ENCODE results near the gene PDE6A. TPM values are rescaled to one million over a fixed set of nuclear protein-coding genes. Genes with fewer than 3 reads are reported as not detected.

Gene PDE6A
- total RNA-seq, 1 experiment from 2014 or later, result not detected

DNA sequence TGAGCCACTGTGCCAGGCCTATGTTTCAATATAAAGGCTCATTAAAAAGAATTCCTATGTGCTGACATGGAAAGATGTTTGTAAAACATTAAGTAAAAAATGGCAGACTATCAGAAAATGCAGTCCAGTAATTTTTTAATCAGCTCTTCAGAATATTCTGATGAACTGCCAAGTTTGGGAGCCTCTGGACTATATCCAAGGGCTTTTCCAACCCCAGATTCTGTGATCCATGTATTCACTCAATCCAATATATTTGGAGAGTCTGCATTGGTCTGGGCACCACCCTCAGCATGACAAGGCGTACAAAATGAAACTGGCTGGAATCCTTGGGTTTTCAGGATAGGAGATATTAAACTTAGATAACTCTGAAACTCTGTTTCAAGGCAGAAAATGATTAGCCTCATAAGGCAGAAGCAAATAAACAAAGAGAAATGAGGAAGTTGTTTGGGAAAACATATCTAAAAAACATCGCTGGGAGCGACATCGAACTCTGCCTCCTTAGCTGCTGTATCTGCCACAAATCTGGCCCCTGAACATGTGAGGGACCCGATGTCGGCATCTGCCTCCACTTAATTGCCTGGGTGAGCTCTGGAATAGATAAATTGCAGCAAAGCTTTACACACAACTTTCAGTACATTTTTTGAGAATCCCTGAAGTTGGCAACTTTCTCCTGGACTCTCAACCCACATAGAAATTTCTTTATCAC is 14.4 kb downstream of the PDE6A start:
- TF ChIP-seq, protein P1, sequence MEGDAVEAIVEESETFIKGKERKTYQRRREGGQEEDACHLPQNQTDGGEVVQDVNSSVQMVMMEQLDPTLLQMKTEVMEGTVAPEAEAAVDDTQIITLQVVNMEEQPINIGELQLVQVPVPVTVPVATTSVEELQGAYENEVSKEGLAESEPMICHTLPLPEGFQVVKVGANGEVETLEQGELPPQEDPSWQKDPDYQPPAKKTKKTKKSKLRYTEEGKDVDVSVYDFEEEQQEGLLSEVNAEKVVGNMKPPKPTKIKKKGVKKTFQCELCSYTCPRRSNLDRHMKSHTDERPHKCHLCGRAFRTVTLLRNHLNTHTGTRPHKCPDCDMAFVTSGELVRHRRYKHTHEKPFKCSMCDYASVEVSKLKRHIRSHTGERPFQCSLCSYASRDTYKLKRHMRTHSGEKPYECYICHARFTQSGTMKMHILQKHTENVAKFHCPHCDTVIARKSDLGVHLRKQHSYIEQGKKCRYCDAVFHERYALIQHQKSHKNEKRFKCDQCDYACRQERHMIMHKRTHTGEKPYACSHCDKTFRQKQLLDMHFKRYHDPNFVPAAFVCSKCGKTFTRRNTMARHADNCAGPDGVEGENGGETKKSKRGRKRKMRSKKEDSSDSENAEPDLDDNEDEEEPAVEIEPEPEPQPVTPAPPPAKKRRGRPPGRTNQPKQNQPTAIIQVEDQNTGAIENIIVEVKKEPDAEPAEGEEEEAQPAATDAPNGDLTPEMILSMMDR (conservative IDR thresholded peaks at IDR 0.05), result no peak
- H3K4me2 ChIP-seq (ENCODE audit: insufficient read depth, insufficient read length, low read length), result no peak overlapping the region
- H3K27ac ChIP-seq (ENCODE audit: insufficient read length, low read depth, low read length), result no peak overlapping the region
- H4K91ac ChIP-seq (ENCODE audit: insufficient read length, low read depth, low read length), result no peak overlapping the region
- H4K5ac ChIP-seq (ENCODE audit: insufficient read length, low read depth, low read length), result no peak overlapping the region
- H3K36me3 Mint-ChIP-seq (ENCODE audit: insufficient read depth in 1 of 3, low read depth in 3 of 3), result no peaks in the 10 kb centered on the region
- H4K8ac ChIP-seq (replicated peaks; ENCODE audit: insufficient read length, low read depth, low read length), result no peak overlapping the region
- H2BK5ac ChIP-seq (ENCODE audit: insufficient read length, low read length), result no peak overlapping the region
- H3K18ac ChIP-seq (ENCODE audit: insufficient read length, low read depth, low read length), result no peak overlapping the region
- no peak overlapping the region for H3K4me3 Mint-ChIP-seq
- no peak overlapping the region for H3K9ac ChIP-seq (ENCODE audit: extremely low read depth, insufficient read length, low read length)
- H3K27ac Mint-ChIP-seq, result no peak overlapping the region
- H3K4ac ChIP-seq (ENCODE audit: low read depth, low read length), result no peak overlapping the region
- H3K9me3 ChIP-seq (ENCODE audit: control insufficient read depth, low read depth, low read length), result no peaks in the 10 kb centered on the region
- H3K14ac ChIP-seq (ENCODE audit: insufficient read depth, low read length), result no peak overlapping the region
- no peak overlapping the region for H3T11ph ChIP-seq (ENCODE audit: low read length)
- no peak for DNase-seq
- no peaks in the 10 kb centered on the region for H3K79me1 ChIP-seq (ENCODE audit: insufficient read depth, low read depth, low read length, poor library complexity, severe bottlenecking)
- no peaks in the 10 kb centered on the region for H3K4me1 ChIP-seq (ENCODE audit: insufficient read depth, low read length)
- no peaks in the 10 kb centered on the region for H3K9me3 Mint-ChIP-seq
- H2BK12ac ChIP-seq (ENCODE audit: insufficient read length, low read depth, low read length), result no peak overlapping the region
- H3K27me3 Mint-ChIP-seq (ENCODE audit: low read depth), result peaks cover 18% of the 10 kb centered on the region
- no peak overlapping the region for H2AFZ ChIP-seq (ENCODE audit: low read length)
- H3K56ac ChIP-seq (ENCODE audit: insufficient read length, low read depth, low read length), result no peak overlapping the region
- H3K4me1 Mint-ChIP-seq, result no peaks in the 10 kb centered on the region
- no peaks in the 10 kb centered on the region for H4K20me1 ChIP-seq (ENCODE audit: control insufficient read depth, insufficient read depth, insufficient read length)
- no peaks in the 10 kb centered on the region for H3K23me2 ChIP-seq (ENCODE audit: insufficient read length, low read depth, low read length, poor library complexity, severe bottlenecking)
- no peak overlapping the region for H2BK20ac ChIP-seq (ENCODE audit: low read depth, low read length, poor library complexity, severe bottlenecking)
- no peak overlapping the region for H2BK15ac ChIP-seq (ENCODE audit: low read depth, low read length)
- H3K27me3 ChIP-seq (ENCODE audit: insufficient read depth, low read length), result no peaks in the 10 kb centered on the region; the same call in 1 of the 2 replicates
- no CpG with 5 or more reads among the region's 6 CpGs for WGBS (ENCODE audit: extremely low coverage, insufficient read length, low lambda C conversion rate)
- no peak overlapping the region for H2AK5ac ChIP-seq (ENCODE audit: insufficient read length, low read length)
- no peak overlapping the region for H3K23ac ChIP-seq (ENCODE audit: insufficient read length, low read depth, low read length)
- no peak overlapping the region for H2BK120ac ChIP-seq (ENCODE audit: low read depth, low read length, poor library complexity, severe bottlenecking)
- no peaks in the 10 kb centered on the region for H3K79me2 ChIP-seq (ENCODE audit: insufficient read depth, low read length)
